ENCODE data around the gene ZNF407. TPM values are rescaled to one million over a fixed set of nuclear protein-coding genes. Genes with fewer than 3 reads are reported as not detected.

The ZNF407 gene
- total RNA-seq, 1 donor from 2014 or later, result 14.2 TPM

DNA sequence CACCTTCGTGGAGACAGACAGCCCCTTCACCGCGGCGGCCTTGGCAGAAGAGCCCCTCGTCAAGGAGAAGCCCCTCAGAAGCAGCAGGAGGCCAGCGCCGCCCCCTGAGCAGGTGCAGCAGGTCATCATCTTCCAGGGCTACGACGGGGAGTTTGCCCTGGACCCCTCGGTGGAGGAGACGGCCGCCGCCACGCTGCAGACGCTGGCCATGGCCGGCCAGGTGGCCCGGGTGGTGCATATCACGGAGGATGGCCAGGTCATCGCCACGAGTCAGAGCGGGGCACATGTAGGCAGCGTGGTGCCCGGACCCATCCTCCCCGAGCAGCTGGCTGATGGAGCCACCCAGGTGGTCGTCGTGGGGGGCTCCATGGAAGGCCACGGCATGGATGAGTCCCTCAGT, 465.5 kb downstream of the ZNF407 start:
- Mint-ChIP-seq H3K27ac (ENCODE audit: unreplicated experiment) (no peak overlapping the region), H3K4me1 (ENCODE audit: unreplicated experiment) (no peaks in the 10 kb centered on the region), H3K36me3 (ENCODE audit: unreplicated experiment) (peaks cover 4% of the 10 kb centered on the region), H3K4me3 (ENCODE audit: unreplicated experiment) (no peak overlapping the region), H3K27me3 (ENCODE audit: unreplicated experiment) (no peaks in the 10 kb centered on the region), H3K9me3 (ENCODE audit: unreplicated experiment) (no peaks in the 10 kb centered on the region)
- DNase-seq (ENCODE audit: extremely low spot score, unreplicated experiment), result no peak
- TF ChIP-seq CTCF (IDR thresholded peaks at IDR 0.05), result no peak

GRCh38 chr18:75063615-75064512, 466.2 kb downstream of the ZNF407 start:
- no peaks in the 10 kb centered on the region for H3K9me3 Mint-ChIP-seq (ENCODE audit: unreplicated experiment)
- no peak overlapping the region for H3K27ac Mint-ChIP-seq (ENCODE audit: unreplicated experiment)
- no peak overlapping the region for H3K4me3 Mint-ChIP-seq (ENCODE audit: unreplicated experiment)
- TF ChIP-seq CTCF (IDR thresholded peaks at IDR 0.05), result no peak
- DNase-seq (ENCODE audit: extremely low spot score, unreplicated experiment), result no peak
- no peaks in the 10 kb centered on the region for H3K27me3 Mint-ChIP-seq (ENCODE audit: unreplicated experiment)
- H3K4me1 Mint-ChIP-seq (ENCODE audit: unreplicated experiment), result no peaks in the 10 kb centered on the region
- H3K36me3 Mint-ChIP-seq (ENCODE audit: unreplicated experiment), result peaks cover 4% of the 10 kb centered on the region

- no peak overlapping the region for H3K4me3 Mint-ChIP-seq (ENCODE audit: unreplicated experiment)
- no peaks in the 10 kb centered on the region for H3K9me3 Mint-ChIP-seq (ENCODE audit: unreplicated experiment)
- H3K27me3 Mint-ChIP-seq (ENCODE audit: unreplicated experiment), result no peaks in the 10 kb centered on the region
- H3K36me3 Mint-ChIP-seq (ENCODE audit: unreplicated experiment), result peaks cover 4% of the 10 kb centered on the region
- no peak overlapping the region for H3K27ac Mint-ChIP-seq (ENCODE audit: unreplicated experiment)
- TF ChIP-seq CTCF (IDR thresholded peaks at IDR 0.05), result no peak
- DNase-seq (ENCODE audit: extremely low spot score, unreplicated experiment), result no peak
- no peaks in the 10 kb centered on the region for H3K4me1 Mint-ChIP-seq (ENCODE audit: unreplicated experiment)
Observed at GRCh38 chr18:75064513-75064905, 466.8 kb downstream of the ZNF407 start.

DNA sequence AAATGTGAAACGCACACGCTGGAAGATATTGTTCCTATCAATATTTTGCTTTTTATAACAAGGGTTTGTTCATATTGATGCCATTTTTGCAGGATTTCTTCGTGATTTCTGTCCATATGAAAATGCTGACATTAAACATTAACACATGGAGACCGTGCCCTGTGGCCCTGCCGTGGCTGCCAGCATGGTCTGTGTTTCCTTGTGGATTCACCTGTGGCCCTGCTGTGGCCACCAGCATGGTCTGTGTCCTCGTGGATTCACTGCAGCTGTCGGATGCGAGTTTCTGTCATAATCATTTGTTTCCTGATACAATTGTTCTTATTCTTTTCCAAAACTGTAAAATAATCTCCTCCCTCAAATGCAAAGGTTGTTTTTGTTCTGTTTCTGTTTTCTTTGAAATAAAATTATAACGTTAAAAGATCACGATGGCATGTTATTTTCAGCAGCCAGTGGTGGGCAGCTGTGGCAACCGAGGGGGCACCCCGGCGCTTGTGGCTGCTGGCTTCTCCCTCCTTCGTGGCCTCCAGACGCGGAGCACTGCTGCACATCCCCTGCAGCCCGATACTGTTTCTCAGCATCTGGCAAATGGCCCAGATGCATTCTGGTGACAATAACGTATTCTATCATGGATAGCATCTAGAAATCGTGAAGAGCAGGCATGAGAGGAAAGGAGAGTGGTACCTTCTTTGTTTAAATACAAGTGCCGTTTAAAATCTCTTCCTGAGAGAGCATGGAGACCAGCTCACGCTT, 467.8 kb downstream of the ZNF407 start:
- Mint-ChIP-seq H3K27ac (ENCODE audit: unreplicated experiment) (no peak overlapping the region), H3K9me3 (ENCODE audit: unreplicated experiment) (no peaks in the 10 kb centered on the region), H3K27me3 (ENCODE audit: unreplicated experiment) (no peaks in the 10 kb centered on the region), H3K4me3 (ENCODE audit: unreplicated experiment) (no peak overlapping the region), H3K36me3 (ENCODE audit: unreplicated experiment) (peaks cover 4% of the 10 kb centered on the region), H3K4me1 (ENCODE audit: unreplicated experiment) (peaks cover 8% of the 10 kb centered on the region)
- no peak for TF ChIP-seq CTCF (IDR thresholded peaks at IDR 0.05)
- DNase-seq (ENCODE audit: extremely low spot score, unreplicated experiment), result no peak
